ENCODE results near the gene KRT35.

KRT35 gene

GRCh38 chr17:41429667-41430066, 51.3 kb downstream of the KRT35 start:
- Histone ChIP-seq H3K4me3 (ENCODE audit: low read depth, low read length) (no peak overlapping the region), H3K9me3 (ENCODE audit: control insufficient read depth, insufficient read depth, low read depth, low read length) (no peaks in the 10 kb centered on the region), H3K27ac (ENCODE audit: extremely low read depth, low read depth, low read length) (no peak overlapping the region), H3K36me3 (ENCODE audit: control insufficient read depth in 2 of 2, insufficient read depth in 1 of 2, low read length in 2 of 2) (no peaks in the 10 kb centered on the region), H3K4me1 (ENCODE audit: control insufficient read depth, insufficient read depth, low read length) (no peaks in the 10 kb centered on the region)
- TF ChIP-seq ZNF10 (tag by site-specific recombination; IDR thresholded peaks at IDR 0.05): no peak
- no peak for TF ChIP-seq ZNF132 (tag by site-specific recombination; IDR thresholded peaks at IDR 0.05; ENCODE audit: borderline replicate concordance)
- TF ChIP-seq ZNF354C (tag by site-specific recombination; IDR thresholded peaks at IDR 0.05; ENCODE audit: borderline replicate concordance, low read depth): no peak
- TF ChIP-seq ATF2 (tag by site-specific recombination; IDR thresholded peaks at IDR 0.05; ENCODE audit: low read depth): no peak
- no peak for TF ChIP-seq ZNF501 (tag by site-specific recombination; IDR thresholded peaks at IDR 0.05)
- no peak for TF ChIP-seq ZNF488 (tag by site-specific recombination; IDR thresholded peaks at IDR 0.05)
- no peak for TF ChIP-seq BCL6B (tag by site-specific recombination; IDR thresholded peaks at IDR 0.05)
- ChIA-PET CTCF (interaction anchor here (0.5 to 0.8 kb wide), 3 partner anchors 12 to 897 kb away, joined by 3 to 6 read pairs (median 3); no protein-coding TSS in a partner anchor), POLR2A (no interaction called here)

GRCh38 chr17:41428591-41429291, 52.2 kb downstream of the KRT35 start:
- no peaks in the 10 kb centered on the region for H3K36me3 ChIP-seq (ENCODE audit: control insufficient read depth in 2 of 2, insufficient read depth in 1 of 2, low read length in 2 of 2)
- H3K9me3 ChIP-seq (ENCODE audit: control insufficient read depth, insufficient read depth, low read depth, low read length): no peaks in the 10 kb centered on the region
- no peaks in the 10 kb centered on the region for H3K4me1 ChIP-seq (ENCODE audit: control insufficient read depth, insufficient read depth, low read length)
- ChIA-PET POLR2A (no interaction called here), CTCF (interaction anchor here (0.5 to 0.8 kb wide), 3 partner anchors 11 to 237 kb away, joined by 3 read pairs; no protein-coding TSS in a partner anchor)
- no peak overlapping the region for H3K27ac ChIP-seq (ENCODE audit: extremely low read depth, low read depth, low read length)
- H3K4me3 ChIP-seq (ENCODE audit: low read depth, low read length): no peak overlapping the region
- no peak for TF ChIP-seq SCRT2 (tag by site-specific recombination; IDR thresholded peaks at IDR 0.05)
- TF ChIP-seq WT1 (tag by site-specific recombination; IDR thresholded peaks at IDR 0.05): no peak
- TF ChIP-seq ZNF645 (tag by site-specific recombination; IDR thresholded peaks at IDR 0.05): no peak
- TF ChIP-seq PRDM10 (tag by site-specific recombination; IDR thresholded peaks at IDR 0.05): no peak
- TF ChIP-seq PBX3 (CRISPR knock-in tag; IDR thresholded peaks at IDR 0.05): no peak
- no peak for TF ChIP-seq ZNF175 (tag by site-specific recombination; IDR thresholded peaks at IDR 0.05)
- no peak for TF ChIP-seq ZNF626 (tag by site-specific recombination; IDR thresholded peaks at IDR 0.05)
